Measurements from ENCODE around the gene NDUFA11.
A peak's percentile ranks its signal among the peaks of the same experiment; 100 is the strongest.

DNA sequence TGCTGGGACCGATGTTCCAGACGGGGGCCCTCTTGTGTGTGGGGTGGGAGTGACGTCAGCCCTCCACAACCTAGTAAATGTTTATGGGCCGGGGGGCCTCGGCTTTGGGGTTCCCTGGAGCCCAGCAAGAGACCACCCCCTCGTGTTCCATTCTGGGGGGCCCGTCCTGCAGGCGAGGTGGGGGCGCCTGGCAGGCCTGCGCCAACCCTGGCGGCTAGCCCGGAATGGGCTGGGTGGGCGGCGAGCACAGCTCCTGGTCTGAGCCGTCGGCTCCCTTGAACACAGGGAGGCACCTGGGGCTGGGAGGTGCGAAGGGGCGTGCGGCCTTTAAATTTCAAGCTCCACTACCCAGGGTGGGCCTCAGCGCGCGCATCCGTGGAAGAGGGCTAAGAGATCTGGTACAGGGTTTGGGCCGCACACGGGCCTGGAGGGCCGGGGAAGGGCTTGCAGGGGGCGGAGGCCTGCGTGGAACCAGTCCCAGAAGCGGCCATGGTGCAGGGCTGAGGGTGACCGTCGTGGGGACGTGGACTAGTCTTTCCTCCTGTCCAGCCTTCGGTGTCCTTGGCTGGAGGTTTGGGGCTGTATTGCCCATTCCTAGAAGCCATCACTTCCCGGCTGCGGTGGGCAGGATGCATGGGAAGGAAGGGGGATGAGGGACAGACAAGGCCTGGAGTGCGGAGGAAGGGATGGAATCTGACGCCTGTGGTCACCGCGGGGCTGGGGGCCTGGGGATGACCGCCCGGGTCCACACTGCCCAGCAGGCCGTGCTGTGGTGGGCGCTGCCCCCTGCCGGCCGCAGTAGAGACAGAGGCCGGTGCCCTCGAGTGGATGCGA, 11.4 kb downstream of the NDUFA11 start:
- TF ChIP-seq, protein P1, sequence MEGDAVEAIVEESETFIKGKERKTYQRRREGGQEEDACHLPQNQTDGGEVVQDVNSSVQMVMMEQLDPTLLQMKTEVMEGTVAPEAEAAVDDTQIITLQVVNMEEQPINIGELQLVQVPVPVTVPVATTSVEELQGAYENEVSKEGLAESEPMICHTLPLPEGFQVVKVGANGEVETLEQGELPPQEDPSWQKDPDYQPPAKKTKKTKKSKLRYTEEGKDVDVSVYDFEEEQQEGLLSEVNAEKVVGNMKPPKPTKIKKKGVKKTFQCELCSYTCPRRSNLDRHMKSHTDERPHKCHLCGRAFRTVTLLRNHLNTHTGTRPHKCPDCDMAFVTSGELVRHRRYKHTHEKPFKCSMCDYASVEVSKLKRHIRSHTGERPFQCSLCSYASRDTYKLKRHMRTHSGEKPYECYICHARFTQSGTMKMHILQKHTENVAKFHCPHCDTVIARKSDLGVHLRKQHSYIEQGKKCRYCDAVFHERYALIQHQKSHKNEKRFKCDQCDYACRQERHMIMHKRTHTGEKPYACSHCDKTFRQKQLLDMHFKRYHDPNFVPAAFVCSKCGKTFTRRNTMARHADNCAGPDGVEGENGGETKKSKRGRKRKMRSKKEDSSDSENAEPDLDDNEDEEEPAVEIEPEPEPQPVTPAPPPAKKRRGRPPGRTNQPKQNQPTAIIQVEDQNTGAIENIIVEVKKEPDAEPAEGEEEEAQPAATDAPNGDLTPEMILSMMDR (IDR thresholded peaks at IDR 0.05; ENCODE audit: low read depth, low read length, poor library complexity, severe bottlenecking): peak; percentile 67
- TF ChIP-seq EZH2phosphoT487 (IDR thresholded peaks at IDR 0.05; ENCODE audit: borderline replicate concordance, low read length): no peak

Measured in DOHH2 (cell line).